SKM-1 (cell line): ENCODE data around the gene WNT3.

Experiments
- DNase-seq: peaks from one replicate; lab custom pipeline; 2025; ENCODE audit not compliant: unreplicated experiment; lab: John Stamatoyannopoulos, UW

The WNT3 gene

GRCh38 chr17:46737326-46737725 is 81.2 kb downstream of the WNT3 start:
- no peak for DNase-seq

DNA sequence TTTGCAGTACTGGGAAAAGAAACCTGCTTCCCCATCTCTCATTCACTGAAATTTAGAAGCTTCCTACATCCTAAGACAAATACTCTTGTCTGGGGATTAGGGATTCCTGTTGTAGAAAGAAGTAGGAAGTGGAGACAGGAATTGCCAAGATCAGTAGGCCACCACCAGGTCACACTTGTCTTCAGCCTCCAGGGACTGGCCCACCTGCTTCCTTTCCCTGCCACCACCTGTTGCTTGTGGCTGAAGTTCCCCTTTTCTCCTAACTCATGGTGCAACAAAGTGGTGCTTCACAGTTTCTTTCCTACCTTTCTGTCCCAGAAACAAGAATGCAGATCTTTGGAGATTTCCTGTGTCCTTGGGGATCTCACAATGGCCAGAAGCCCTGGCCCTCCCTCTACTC is 82.4 kb downstream of the WNT3 start:
- DNase-seq: no peak

DNA sequence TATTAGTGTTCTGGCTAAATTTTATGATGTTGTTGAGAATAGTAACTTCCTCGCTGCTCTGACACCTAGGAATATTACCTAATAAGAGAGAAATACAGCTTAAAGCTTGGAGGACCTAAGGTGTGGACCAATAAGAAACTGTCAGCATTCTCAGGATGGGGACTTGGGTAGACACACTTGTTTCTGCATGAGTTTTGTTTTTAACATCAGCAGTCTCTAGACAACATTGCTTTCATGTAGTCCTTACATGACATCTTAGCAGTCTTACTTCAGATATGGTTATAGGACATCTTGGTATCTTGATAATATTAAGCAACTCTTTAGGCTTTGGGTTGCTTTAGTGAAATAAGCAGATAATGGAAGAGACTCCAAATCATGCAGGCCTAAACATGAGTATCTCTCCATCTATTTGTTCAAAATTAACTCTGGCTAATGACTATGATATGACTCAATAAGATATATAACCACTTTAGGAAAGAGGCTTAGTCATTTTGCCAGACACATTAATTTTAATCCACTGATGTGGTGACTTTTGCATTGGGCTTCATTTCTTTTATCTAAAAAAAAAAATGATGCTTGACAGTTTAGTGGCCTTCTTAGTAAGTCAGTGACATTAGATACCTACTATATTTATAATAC is 84.5 kb downstream of the WNT3 start:
- DNase-seq: no peak

GRCh38 chr17:46732754-46733398 is 85.6 kb downstream of the WNT3 start:
- no peak for DNase-seq

GRCh38 chr17:46732160-46732559 is 86.3 kb downstream of the WNT3 start:
- no peak for DNase-seq

DNA sequence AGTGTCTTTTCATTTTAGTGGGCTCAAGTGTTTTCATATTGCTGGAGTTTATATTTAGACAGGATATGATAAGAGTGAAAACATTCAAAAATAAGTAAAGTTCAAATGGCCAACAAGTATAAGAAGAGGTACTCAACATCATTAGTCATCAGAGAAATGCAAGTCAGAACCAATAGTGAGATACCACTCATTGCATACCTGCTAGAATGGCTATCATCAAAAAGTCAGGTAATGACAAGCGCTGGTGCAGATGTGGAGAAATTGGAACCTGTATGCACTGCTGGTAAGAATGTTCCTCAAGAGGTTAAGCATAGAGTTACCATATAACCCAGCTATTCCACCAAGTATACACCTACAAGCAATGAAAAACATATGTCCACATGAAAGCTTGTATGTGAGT is 87.8 kb downstream of the WNT3 start:
- DNase-seq: no peak

- DNase-seq: no peak
These were observed 88.5 kb downstream of the WNT3 start for GRCh38 chr17:46730026-46730425.

DNA sequence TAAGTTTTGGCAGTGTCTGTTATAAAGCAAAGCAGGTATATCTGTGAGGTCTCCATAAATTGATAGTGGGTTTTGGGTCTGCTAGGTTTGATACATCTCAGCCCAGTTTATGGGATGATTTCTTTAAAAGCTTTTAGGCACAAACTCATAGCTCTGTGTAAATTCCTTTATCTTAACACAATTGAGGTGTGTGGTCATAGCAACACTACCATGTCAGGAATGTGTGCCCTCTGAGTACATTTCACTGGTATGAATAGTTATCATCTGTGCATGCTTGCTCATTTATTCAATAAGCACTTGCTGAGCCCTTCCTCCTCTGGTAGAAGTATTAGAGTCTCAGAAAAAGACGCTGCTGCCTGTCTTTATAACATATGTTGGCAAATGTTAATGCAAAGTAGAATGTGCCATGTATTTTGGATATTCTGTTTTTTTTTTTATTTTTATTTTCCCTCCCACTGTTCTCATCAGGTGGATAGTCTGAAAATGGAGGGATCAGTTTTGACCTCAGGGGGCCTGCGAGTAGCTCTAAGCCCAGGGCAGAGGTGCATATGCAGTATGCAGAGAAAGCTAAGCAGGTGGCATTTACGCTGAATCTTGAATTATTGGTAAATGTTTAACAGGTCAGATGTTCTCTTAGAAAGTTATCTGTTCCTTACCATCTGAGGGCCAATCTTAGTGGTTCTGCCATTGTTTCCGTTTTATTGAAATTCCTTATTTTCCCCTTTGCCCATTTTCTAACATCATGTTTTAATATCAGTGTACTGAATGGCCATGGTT is 90.7 kb downstream of the WNT3 start:
- no peak for DNase-seq

GRCh38 chr17:46726206-46726605 is 92.3 kb downstream of the WNT3 start:
- no peak for DNase-seq

- DNase-seq: no peak
These were observed 95.7 kb downstream of the WNT3 start for GRCh38 chr17:46722662-46723285.

GRCh38 chr17:46720408-46720807 is 98.1 kb downstream of the WNT3 start:
- DNase-seq: no peak

DNA sequence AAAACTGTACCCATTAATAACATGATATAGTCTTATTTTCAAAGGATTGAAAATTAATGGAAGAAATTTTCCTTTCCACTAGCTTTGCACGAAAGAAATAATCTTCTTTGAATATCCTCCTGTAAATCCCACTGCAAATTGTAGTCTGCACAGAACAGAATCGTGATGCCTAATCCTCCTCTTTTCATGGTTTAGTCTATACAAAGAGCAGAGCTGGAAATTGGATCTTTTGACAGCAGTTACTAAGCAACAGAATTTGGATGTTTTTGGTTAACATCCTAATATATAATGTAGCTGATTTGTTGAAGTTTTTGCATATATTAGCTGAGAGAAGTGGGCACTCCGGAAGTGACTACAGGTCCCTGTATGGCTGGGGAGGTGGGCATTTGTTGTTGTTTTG is 98.6 kb downstream of the WNT3 start:
- no peak for DNase-seq

GRCh38 chr17:46717999-46718398 is 100.5 kb downstream of the WNT3 start:
- DNase-seq: no peak
